HepG2 (cell line): ENCODE results near the gene ANTXRL.

Source experiments
- CTCF ChIP-seq: sonication (generic); formaldehyde crosslinking; IDR thresholded peaks from 2 replicates; pipeline ENCODE4 v1.5.0; 2020; ENCODE audit warnings: mild to moderate bottlenecking, missing genetic modification reagents, moderate library complexity
- FOXK1 ChIP-seq: sonication (generic); formaldehyde crosslinking; IDR thresholded peaks from 2 replicates; pipeline ENCODE4 v1.4.0; 2020; ENCODE audit warnings: low read depth, missing genetic modification reagents, borderline replicate concordance
- HIVEP1 ChIP-seq: sonication (generic); formaldehyde crosslinking; IDR thresholded peaks from 2 replicates; pipeline ENCODE4 v1.4.0; 2020; ENCODE audit warnings: mild to moderate bottlenecking, missing genetic modification reagents
- JUND ChIP-seq: sonication (generic); formaldehyde crosslinking; IDR thresholded peaks from 2 replicates; pipeline ENCODE4 v1.8.0; 2022; ENCODE audit warnings: mild to moderate bottlenecking, missing genetic modification reagents
- MAX ChIP-seq: IDR thresholded peaks from 2 replicates; pipeline ENCODE4 v1.6.1; 2012; ENCODE audit warnings: inconsistent platforms
- MIER3 ChIP-seq: IDR thresholded peaks from 2 replicates; pipeline ENCODE4 v1.6.1; 2016; ENCODE audit warnings: missing compliant biosample characterization, borderline replicate concordance
- PBX3 ChIP-seq: sonication (generic); formaldehyde crosslinking; IDR thresholded peaks from 2 replicates; pipeline ENCODE4 v1.8.1; 2023; ENCODE audit warnings: missing genetic modification reagents, inconsistent platforms, borderline replicate concordance
- POLR2A ChIP-seq, 2 experiments: IDR thresholded peaks; 2 replicates each; pipeline ENCODE4 v1.6.1; 2011; ENCODE audit warnings: low read depth in 2 of 2, low read length in 2 of 2, mild to moderate bottlenecking in 1 of 2, moderate library complexity in 1 of 2; ENCODE audit not compliant: insufficient read depth in 1 of 2
- SMC3 ChIP-seq: IDR thresholded peaks from 2 replicates; pipeline ENCODE4 v1.6.1; 2011; ENCODE audit warnings: low read length, improper control_type of control experiment
- SNAPC2 ChIP-seq: sonication (generic); formaldehyde crosslinking; IDR thresholded peaks from 2 replicates; pipeline ENCODE4 v1.8.1; 2022; ENCODE audit warnings: mild to moderate bottlenecking, missing genetic modification reagents
- USF2 ChIP-seq, 2 experiments: sonication (generic) in 1 of 2; formaldehyde crosslinking in 1 of 2; IDR thresholded peaks; 2 replicates each; pipeline versions ENCODE4 v1.5.1 to v1.6.1; 2011 to 2020; ENCODE audit warnings: borderline replicate concordance in 1 of 2, low read depth in 1 of 2, low read length in 1 of 2, mild to moderate bottlenecking in 1 of 2, missing genetic modification reagents in 1 of 2, moderate library complexity in 1 of 2
- ZBTB4 ChIP-seq: sonication (generic); formaldehyde crosslinking; IDR thresholded peaks from 2 replicates; pipeline ENCODE4 v1.4.0; 2020; ENCODE audit warnings: missing genetic modification reagents, mild to moderate bottlenecking, borderline replicate concordance
- ZNF501 ChIP-seq: sonication (generic); formaldehyde crosslinking; IDR thresholded peaks from 2 replicates; pipeline ENCODE4 v1.5.1; 2020; ENCODE audit warnings: mild to moderate bottlenecking, moderate library complexity, missing genetic modification reagents
- ZNF775 ChIP-seq: sonication (generic); formaldehyde crosslinking; IDR thresholded peaks from 2 replicates; pipeline ENCODE4 v1.4.0; 2020; ENCODE audit warnings: missing genetic modification reagents, mild to moderate bottlenecking, moderate library complexity, borderline replicate concordance

GRCh38 chr10:46317370-46317769, 30.6 kb downstream of the ANTXRL start:
- TF ChIP-seq JUND (CRISPR knock-in tag) (no peak), PBX3 (CRISPR knock-in tag) (no peak), MAX (no peak), HIVEP1 (CRISPR knock-in tag) (no peak), ZNF775 (CRISPR knock-in tag) (no peak), SNAPC2 (no peak), SMC3 (no peak), FOXK1 (CRISPR knock-in tag) (no peak), MIER3 (no peak), POLR2A (IDR thresholded peaks at IDR 0.05; ENCODE audit: insufficient read depth in 1 of 2, low read depth in 2 of 2, low read length in 2 of 2) (no peak), ZBTB4 (CRISPR knock-in tag) (no peak), USF2 (IDR thresholded peaks at IDR 0.05; ENCODE audit: low read depth, low read length) (no peak), USF2 (CRISPR knock-in tag; IDR thresholded peaks at IDR 0.05; ENCODE audit: borderline replicate concordance) (no peak), CTCF (CRISPR knock-in tag) (no peak), ZNF501 (CRISPR knock-in tag) (no peak)
